Cortex of kidney (tissue), 1 donor: Measurements from ENCODE around the gene SIRPB2.
"Not testable (repeated sequence)": the region's sequence is repeated elsewhere in the genome, so short reads cannot be mapped to it uniquely, and the experiment has no call there.

Experiments used
- DNase-seq: peaks from one replicate; lab custom pipeline; 2025; lab: John Stamatoyannopoulos, UW

Gene SIRPB2

DNA sequence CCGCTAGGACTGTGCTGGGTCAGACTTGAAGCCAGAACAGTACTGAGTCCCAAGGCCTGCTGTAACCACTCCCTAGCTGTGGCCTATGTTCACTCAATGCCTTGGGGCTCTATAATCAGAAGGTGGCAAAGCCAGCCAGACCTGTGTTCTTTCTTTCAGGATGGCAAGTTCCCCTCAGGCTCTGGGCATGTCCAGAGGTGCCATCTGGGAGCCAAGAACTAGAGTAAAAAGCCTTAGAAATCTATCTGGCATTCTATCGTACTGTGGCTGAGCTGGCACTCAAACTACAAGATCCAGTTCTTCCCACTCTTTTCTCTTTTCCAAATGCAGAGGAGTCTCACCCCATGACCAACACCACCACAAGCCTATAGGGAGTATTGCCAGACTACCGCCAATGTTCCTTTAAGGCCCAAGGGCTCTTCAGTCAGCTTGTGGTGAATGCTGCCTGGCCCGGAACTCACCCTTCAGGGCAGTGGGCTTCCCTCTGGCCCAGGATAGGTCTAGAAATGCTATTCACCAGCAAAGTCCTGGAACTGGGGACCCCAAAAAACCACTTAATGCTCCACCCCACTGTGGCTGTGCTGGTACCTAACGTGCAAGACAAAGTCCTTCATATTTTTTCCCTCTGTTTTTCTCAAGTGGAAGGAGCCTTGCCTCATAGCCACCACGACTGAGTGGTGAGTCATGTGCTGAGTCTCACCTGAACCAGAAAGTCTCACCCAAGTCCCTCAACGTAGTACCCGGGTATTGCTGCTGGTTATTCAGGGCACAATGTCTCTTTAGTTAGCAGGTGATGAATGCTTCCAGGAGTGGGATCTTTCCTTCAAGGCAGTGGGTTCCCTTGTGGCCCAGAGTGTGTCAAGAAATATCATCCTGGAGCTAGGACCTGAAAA, 8.6 kb upstream of the SIRPB2 start:
- no peak for DNase-seq

GRCh38 chr20:1497371-1497770, 6.2 kb upstream of the SIRPB2 start:
- DNase-seq: not testable (repeated sequence)

DNA sequence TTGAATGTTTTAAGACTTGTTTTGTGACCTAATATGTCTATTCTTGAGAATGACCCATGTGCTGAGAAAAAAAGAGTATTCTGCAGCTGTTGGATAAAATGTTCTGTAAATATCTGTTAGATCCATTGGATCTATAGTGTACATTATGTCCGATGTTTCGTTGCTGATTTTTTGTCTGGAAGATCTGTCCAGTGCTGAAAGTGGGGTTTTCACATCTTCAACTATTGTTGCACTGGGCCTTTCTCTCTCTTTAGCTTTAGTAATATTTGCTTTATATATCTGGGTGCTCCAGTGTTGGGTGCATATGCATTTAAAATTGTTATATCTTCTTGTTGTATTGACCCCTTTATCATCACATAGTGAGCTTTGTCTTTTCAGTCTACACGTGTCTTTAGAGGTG, 5.7 kb upstream of the SIRPB2 start:
- no peak for DNase-seq

DNA sequence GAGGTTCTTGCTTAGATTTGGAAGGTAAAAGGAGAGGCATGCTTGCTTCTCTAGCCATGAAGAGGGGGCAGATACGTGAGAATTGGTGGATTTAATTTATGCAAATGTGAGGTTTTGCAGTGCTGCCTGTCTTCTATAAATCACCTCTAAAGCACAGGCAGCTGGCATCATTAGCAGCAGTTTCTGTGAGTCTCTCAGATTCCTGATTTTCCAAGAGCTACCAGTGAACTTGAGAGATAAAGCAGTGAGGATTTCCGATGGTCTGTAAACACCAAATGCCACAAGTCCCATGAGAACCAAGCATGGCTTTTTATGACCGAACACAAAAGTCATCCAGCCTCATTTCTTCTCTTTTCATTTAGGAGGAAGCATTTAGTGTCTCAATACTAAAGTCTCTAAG, 3.2 kb upstream of the SIRPB2 start:
- no peak for DNase-seq

GRCh38 chr20:1493536-1493935, 2.3 kb upstream of the SIRPB2 start:
- no peak for DNase-seq

- DNase-seq: no peak
Observed at GRCh38 chr20:1491860-1492642, 831 bp upstream of the SIRPB2 start.

DNA sequence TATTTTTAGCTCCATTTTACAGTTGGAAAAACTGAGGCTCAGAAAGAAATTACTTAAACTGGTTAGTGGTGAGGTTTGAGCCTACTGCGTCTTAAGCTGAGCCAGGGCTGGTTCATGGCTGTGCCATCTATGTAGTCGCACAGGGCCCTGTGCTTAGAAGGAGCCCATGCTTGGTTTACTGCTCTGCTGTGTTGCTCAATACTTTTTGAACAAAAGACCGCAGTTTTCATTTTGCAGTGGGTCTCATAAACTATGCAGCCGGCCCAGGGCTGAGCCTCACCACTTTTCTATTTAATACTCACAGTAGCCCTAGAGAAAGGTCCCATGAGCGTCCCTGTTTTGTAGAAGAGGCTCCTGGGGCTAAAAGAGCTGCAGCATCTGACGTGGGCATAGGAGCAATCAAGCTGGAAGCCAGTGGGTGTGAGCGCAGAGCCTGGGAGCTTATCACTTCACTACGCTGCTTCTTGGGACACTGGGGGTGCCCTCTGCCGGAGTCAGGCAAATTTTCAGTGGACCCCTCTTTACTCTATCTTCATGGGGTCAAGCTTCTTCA, 501 bp downstream of the SIRPB2 start:
- DNase-seq: no peak

DNA sequence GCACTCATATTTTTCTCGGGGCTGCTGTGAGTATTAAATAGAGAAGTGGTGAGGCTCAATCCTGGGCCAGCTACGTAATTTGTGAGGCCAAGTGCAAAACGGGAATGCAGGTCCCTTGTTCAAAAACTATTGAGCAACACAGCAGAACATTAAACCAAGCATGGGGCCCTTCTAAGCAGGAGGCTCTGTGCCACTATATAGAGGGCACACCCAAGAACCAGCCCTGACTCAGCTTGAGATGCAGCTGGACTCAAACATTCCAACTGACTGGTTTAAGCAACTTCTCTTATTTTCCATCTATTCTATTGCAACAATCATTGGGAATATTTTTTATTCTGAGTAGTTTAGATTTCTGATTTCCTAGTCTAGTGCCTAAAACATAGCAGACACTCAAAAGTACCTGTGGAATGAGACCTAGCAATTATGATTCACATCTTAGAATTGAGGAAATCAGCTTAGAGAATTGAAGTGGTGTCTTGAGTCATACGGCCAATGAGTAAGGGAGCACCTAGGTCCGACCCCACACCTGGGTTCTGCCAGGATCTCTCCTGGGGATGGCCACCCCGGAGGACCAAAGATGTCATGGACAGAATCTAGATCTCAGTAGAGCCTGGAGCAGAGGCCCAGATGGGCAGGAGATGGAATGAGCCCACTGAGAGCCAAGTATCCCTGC, 1.3 kb downstream of the SIRPB2 start:
- DNase-seq: no peak

- DNase-seq: no peak
Observed at GRCh38 chr20:1489325-1489724, 1.9 kb downstream of the SIRPB2 start.

GRCh38 chr20:1486566-1486965, 4.7 kb downstream of the SIRPB2 start:
- no peak for DNase-seq

DNA sequence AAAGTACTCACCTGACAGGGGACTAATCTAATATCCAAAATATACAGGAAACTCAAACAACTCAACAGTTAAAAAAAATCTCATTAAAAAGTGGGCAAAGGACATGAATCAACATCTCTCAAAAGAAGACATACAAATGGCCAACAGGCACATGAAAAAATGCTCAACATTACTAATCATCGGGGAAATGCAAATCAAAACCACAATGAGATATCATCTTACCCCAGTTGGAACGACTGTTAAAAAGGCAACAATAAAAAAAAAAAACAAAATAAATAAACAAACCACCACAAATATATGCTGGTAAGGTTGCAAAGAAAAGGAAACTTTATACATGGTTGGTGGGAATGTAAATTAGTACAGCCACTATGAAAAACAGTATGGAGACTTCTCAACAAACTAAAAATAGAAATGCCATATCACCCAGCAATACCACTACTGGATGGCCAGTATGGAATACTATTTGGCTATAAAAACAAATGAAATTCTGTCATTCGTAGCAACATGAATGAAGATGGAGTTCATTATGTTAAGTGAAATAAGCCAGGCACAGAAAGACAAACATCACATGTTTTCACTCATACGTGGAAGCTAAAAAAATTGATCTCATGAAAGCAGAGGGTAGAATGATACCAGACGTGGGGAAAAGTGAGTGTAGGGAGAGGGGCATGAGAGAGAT, 6.6 kb downstream of the SIRPB2 start:
- no peak for DNase-seq

DNA sequence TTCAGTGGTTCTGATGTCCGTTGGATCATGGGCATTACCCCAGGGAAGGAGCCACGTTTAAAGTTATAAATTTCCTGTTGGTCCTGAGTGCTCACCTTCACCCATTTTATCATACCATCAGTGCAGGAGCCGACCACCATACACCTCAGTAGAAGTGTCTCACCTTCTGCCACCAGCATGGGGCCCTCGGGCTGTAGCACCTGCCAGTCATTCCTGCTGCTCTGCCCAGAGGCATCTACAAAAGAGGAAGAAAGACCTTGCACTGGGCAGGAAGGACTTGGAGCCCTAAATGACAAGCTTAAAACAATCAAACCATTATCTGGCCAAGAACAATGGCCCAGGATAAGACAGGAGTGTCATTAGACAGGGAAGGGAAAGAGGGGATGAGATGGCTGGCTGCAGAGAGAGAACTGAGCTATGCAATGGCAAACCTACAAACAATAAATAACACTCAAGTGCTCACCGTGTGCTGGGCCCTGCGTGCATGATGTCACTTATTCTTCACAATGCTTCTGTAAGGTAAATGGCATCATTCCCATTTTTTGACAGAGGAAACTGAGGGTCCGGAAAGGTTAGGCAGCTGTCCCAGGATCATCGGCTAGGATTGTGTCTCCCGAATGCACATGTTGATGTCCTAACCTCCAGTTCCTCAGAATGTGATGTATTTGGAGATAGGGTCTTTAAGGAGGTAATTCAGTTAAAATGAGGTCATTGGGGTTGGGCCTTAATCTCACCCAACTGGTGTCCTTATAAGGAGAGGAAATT, 11.2 kb downstream of the SIRPB2 start:
- DNase-seq: no peak

GRCh38 chr20:1478566-1478965, 12.7 kb downstream of the SIRPB2 start:
- DNase-seq: no peak

DNA sequence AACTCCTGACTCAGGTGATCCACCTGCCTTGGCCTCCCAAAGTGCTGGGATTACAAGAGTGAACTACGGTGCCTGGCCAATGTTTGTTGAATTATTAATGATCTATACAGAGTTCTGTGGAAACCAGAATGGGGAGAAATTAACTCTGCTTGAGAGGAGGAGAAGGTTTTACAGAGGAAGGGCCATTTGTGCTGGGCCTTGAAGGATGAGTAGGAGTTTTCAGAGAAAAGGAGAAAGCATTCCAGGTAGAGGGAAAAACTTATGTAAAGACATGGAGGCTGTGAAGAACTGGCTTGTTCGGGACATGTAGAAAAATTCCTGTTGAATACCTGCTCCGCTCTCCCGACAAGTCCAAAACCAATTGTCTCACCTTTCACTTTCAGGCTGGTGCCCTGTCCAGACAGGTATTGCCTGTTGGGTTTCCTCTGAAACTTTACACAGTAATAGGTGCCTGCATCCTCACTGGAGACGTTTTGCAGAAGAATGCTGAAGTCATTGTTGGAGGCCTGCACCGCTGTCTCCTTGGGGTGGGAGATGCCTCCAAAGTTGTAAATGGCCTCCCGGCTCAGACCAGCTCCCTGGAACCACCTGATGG, 13.2 kb downstream of the SIRPB2 start:
- DNase-seq: no peak

GRCh38 chr20:1474817-1475603, 16.2 kb downstream of the SIRPB2 start:
- DNase-seq: no peak

- DNase-seq: no peak
Observed at GRCh38 chr20:1474325-1474724, 16.9 kb downstream of the SIRPB2 start.

DNA sequence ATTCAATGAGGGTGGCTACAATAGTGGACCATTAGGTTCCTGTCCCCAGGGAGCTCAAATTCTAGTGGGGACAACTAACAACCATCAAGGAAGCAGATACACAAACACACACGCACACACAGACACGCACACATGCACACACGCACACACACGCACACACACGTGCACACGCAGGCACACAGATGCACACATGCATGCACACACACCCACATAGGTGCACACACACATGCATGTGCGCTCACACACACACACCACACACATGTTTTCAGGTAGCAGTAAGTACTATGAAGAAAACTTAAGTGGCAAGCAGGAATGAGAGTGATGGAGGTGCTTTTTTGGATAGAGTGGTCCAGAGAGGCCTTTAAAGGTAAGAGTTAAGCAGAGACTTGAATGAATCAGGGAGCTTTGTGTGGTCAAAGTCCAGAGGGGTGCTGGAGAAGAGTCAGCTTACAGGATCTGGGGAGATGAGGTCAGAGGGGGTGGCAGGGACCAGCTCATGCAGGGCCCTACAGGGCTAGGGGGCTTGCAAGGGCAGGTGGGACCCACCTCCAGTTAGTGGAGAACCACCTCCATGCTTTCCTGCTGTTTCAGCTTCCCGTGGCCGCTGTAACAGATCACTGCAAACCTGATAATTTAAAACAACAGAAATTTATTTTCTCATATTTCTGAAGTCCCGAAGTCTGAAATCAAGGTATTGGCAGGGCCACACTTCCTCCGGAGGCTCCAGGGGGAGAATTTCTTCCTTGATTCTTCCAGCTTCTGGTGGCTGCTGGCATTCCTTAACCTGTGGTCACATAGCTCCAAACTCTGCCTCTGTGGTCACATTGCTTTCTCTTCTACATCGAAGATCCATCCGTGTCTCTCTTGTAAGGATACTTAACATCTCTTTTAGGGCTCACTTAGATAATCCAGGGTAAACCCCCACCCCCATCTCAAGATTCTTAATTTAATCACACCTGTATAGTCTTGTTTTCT, 17.7 kb downstream of the SIRPB2 start:
- no peak for DNase-seq

- no peak for DNase-seq
Observed at GRCh38 chr20:1472556-1473245, 18.5 kb downstream of the SIRPB2 start.
